ENCODE data around the gene SCCPDH. TPM values are rescaled to one million over a fixed set of nuclear protein-coding genes. Genes with fewer than 3 reads are reported as not detected.
"Not testable (repeated sequence)": the region's sequence is repeated elsewhere in the genome, so short reads cannot be mapped to it uniquely, and the experiment has no call there.

Gene SCCPDH
- total and polyA plus RNA-seq, 3 experiments from 2014 or later, result 20.2 to 41.0 (median 39.5) TPM

- no peaks in the 10 kb centered on the region for H3K27me3 ChIP-seq (ENCODE audit: insufficient read depth, low read length, poor library complexity, severe bottlenecking)
- H3K27ac ChIP-seq (ENCODE audit: low read depth, low read length), result no peak overlapping the region
- H3K36me3 ChIP-seq (ENCODE audit: insufficient read depth, low read length), result no peaks in the 10 kb centered on the region
- H3K9me3 ChIP-seq (ENCODE audit: low read length), result no peaks in the 10 kb centered on the region
- CTCF ChIA-PET, result no interaction called here
- H3K4me3 ChIP-seq (ENCODE audit: low read length), result no peak overlapping the region
- H3K4me3 Mint-ChIP-seq, result no peak overlapping the region
- H3K36me3 Mint-ChIP-seq, result peaks cover 0 to 4% (median 0%) of the 10 kb centered on the region in 3 donors
- H3K9me3 Mint-ChIP-seq, result peaks cover 0 to 2% (median 0%) of the 10 kb centered on the region in 5 donors
- no peaks in the 10 kb centered on the region for H3K4me1 Mint-ChIP-seq
- no peak for DNase-seq
- POLR2A ChIA-PET, result no interaction called here
- no peaks in the 10 kb centered on the region for H3K4me1 ChIP-seq (ENCODE audit: insufficient read depth, low read length)
- H3K27me3 Mint-ChIP-seq, result peaks cover 0 to 5% of the 10 kb centered on the region in 2 donors
- H3K27ac Mint-ChIP-seq, result no peak overlapping the region
Observed at GRCh38 chr1:246683521-246683920, 40.7 kb upstream of the SCCPDH start.

DNA sequence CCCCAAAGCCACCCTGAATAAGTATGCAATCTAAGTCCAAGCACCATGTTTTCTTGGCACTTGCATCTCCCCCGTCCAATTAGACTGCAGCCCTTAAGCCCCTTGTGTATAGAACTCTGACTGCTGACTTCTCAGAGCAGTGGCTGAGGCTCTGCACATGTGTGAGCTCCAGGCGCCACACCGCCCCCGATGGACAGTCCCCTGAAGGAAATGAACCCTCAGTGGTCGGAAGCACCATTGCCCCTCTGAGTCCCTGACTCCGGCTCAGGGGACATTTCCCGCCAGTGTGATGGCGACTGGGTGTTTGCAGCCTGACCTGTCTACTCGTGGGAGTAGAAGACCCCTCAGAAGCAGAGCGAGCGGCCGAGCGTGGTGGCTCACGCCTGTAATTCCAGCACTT, 37.2 kb upstream of the SCCPDH start:
- Mint-ChIP-seq H3K9me3 (peaks cover 0 to 2% (median 0%) of the 10 kb centered on the region in 5 donors), H3K4me3 (no peak overlapping the region), H3K27ac (no peak overlapping the region), H3K4me1 (peaks cover 0 to 4% (median 1%) of the 10 kb centered on the region in 3 donors), H3K36me3 (peaks cover 0 to 2% (median 0%) of the 10 kb centered on the region in 3 donors), H3K27me3 (peaks cover 4 to 5% of the 10 kb centered on the region in 2 donors)
- H3K4me3 ChIP-seq (ENCODE audit: low read length), result no peak overlapping the region
- H3K9me3 ChIP-seq (ENCODE audit: low read length), result no peaks in the 10 kb centered on the region
- H3K27me3 ChIP-seq (ENCODE audit: insufficient read depth, low read length, poor library complexity, severe bottlenecking), result no peaks in the 10 kb centered on the region
- H3K36me3 ChIP-seq (ENCODE audit: insufficient read depth, low read length), result no peaks in the 10 kb centered on the region
- ChIA-PET CTCF (no interaction called here), POLR2A (no interaction called here)
- DNase-seq, result no peak
- no peak overlapping the region for H3K27ac ChIP-seq (ENCODE audit: low read depth, low read length)
- no peaks in the 10 kb centered on the region for H3K4me1 ChIP-seq (ENCODE audit: insufficient read depth, low read length)

- Histone ChIP-seq H3K27ac (ENCODE audit: low read depth, low read length) (no peak overlapping the region), H3K4me1 (ENCODE audit: insufficient read depth, low read length) (no peaks in the 10 kb centered on the region), H3K4me3 (ENCODE audit: low read length) (no peak overlapping the region), H3K27me3 (ENCODE audit: insufficient read depth, low read length, poor library complexity, severe bottlenecking) (no peaks in the 10 kb centered on the region), H3K36me3 (ENCODE audit: insufficient read depth, low read length) (no peaks in the 10 kb centered on the region), H3K9me3 (ENCODE audit: low read length) (no peaks in the 10 kb centered on the region)
- Mint-ChIP-seq H3K36me3 (no peaks in the 10 kb centered on the region), H3K9me3 (peaks cover under 1 to 14% (median 6%) of the 10 kb centered on the region in 5 donors), H3K4me1 (peaks cover 0 to 4% (median 1%) of the 10 kb centered on the region in 3 donors), H3K27ac (no peak overlapping the region), H3K4me3 (no peak overlapping the region), H3K27me3 (peaks cover 4 to 5% of the 10 kb centered on the region in 2 donors)
- peak in 4 of 5 donors; percentile 9 to 53 (median 42) for DNase-seq
- ChIA-PET CTCF (interaction anchor here (0.7 to 1.4 kb wide), 3 partner anchors 18 to 66 kb away, joined by 3 to 6 read pairs (median 5); no protein-coding TSS in a partner anchor), POLR2A (interaction anchor here (0.6 kb wide), 1 partner anchor 122 kb away, joined by 3 read pairs; no protein-coding TSS in a partner anchor)
Observed at GRCh38 chr1:246689409-246690008, 34.7 kb upstream of the SCCPDH start.

- Mint-ChIP-seq H3K36me3 (no peaks in the 10 kb centered on the region), H3K4me3 (no peak overlapping the region), H3K9me3 (peaks cover 4 to 17% (median 8%) of the 10 kb centered on the region in 5 donors), H3K27ac (no peak overlapping the region), H3K4me1 (peaks cover 0 to 4% (median 1%) of the 10 kb centered on the region in 3 donors), H3K27me3 (peaks cover 4 to 5% of the 10 kb centered on the region in 2 donors)
- Histone ChIP-seq H3K9me3 (ENCODE audit: low read length) (no peaks in the 10 kb centered on the region), H3K4me3 (ENCODE audit: low read length) (no peak overlapping the region), H3K27me3 (ENCODE audit: insufficient read depth, low read length, poor library complexity, severe bottlenecking) (no peaks in the 10 kb centered on the region), H3K36me3 (ENCODE audit: insufficient read depth, low read length) (no peaks in the 10 kb centered on the region), H3K4me1 (ENCODE audit: insufficient read depth, low read length) (no peaks in the 10 kb centered on the region), H3K27ac (ENCODE audit: low read depth, low read length) (no peak overlapping the region)
- ChIA-PET CTCF (interaction anchor here (0.6 to 1.4 kb wide), 3 partner anchors 19 to 91 kb away, joined by 3 to 5 read pairs (median 3); no protein-coding TSS in a partner anchor), POLR2A (no interaction called here)
- no peak for DNase-seq
Observed at GRCh38 chr1:246690100-246690499, 34.1 kb upstream of the SCCPDH start.

- DNase-seq, result no peak
- H3K9me3 Mint-ChIP-seq, result peaks cover 4 to 17% (median 8%) of the 10 kb centered on the region in 5 donors
- H3K36me3 Mint-ChIP-seq, result peaks cover 0 to 1% (median 0%) of the 10 kb centered on the region in 3 donors
- Histone ChIP-seq H3K4me3 (ENCODE audit: low read length) (no peak overlapping the region), H3K4me1 (ENCODE audit: insufficient read depth, low read length) (no peaks in the 10 kb centered on the region), H3K36me3 (ENCODE audit: insufficient read depth, low read length) (no peaks in the 10 kb centered on the region), H3K9me3 (ENCODE audit: low read length) (no peaks in the 10 kb centered on the region), H3K27ac (ENCODE audit: low read depth, low read length) (no peak overlapping the region), H3K27me3 (ENCODE audit: insufficient read depth, low read length, poor library complexity, severe bottlenecking) (no peaks in the 10 kb centered on the region)
- H3K27ac Mint-ChIP-seq, result peak overlapping the region in 3 of 8 donors; percentile 6 to 51 (median 29)
- no peak overlapping the region for H3K4me3 Mint-ChIP-seq
- ChIA-PET CTCF (no interaction called here), POLR2A (no interaction called here)
- peaks cover 4 to 5% of the 10 kb centered on the region in 2 donors for H3K27me3 Mint-ChIP-seq
- H3K4me1 Mint-ChIP-seq, result peaks cover 1 to 4% (median 4%) of the 10 kb centered on the region in 3 donors
Observed at GRCh38 chr1:246691622-246692495, 32.4 kb upstream of the SCCPDH start.

DNA sequence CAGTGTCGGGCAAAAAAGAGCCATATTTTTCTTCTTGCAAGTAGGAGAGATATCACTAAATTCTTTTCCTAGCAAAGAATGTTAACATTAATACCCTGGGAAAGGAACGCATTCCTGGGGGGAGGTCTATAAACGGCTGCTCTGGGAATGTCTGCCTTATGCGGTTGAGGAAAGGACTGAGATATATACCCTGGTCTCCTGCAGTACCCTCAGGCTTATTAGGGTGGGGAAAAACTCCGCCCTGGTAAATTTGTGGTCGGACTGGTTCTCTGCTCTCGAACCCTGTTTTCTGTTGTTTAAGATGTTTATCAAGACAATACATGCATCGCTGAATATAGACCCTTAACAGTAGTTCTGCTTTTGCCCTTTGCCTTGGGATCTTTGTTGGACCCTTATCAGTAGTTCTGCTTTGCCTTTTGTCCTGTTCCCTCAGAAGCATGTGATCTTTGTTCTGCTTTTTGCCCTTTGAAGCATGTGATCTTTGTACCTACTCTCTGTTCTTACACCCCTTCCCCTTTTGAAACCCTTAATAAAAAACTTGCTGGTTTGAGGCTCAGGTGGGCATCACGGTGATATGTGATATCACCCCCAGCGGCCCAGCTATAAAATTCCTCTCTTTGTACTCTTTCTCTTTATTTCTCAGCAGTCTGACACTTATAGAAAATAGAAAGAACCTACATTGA, 29.9 kb upstream of the SCCPDH start:
- H3K4me3 ChIP-seq (ENCODE audit: low read length); H3K27me3 ChIP-seq (ENCODE audit: insufficient read depth, low read length, poor library complexity, severe bottlenecking); H3K4me3 Mint-ChIP-seq; DNase-seq; H3K9me3 ChIP-seq (ENCODE audit: low read length); H3K27ac ChIP-seq (ENCODE audit: low read depth, low read length); H3K36me3 Mint-ChIP-seq; POLR2A ChIA-PET; CTCF ChIA-PET; H3K27me3 Mint-ChIP-seq; H3K36me3 ChIP-seq (ENCODE audit: insufficient read depth, low read length); H3K4me1 ChIP-seq (ENCODE audit: insufficient read depth, low read length): not testable (repeated sequence)
- Mint-ChIP-seq H3K4me1 (peaks cover 6 to 10% (median 9%) of the 10 kb centered on the region in 3 donors), H3K27ac (peak overlapping the region in 3 of 8 donors; percentile 9 to 97 (median 37)), H3K9me3 (peaks cover 4 to 17% (median 6%) of the 10 kb centered on the region in 5 donors)

DNA sequence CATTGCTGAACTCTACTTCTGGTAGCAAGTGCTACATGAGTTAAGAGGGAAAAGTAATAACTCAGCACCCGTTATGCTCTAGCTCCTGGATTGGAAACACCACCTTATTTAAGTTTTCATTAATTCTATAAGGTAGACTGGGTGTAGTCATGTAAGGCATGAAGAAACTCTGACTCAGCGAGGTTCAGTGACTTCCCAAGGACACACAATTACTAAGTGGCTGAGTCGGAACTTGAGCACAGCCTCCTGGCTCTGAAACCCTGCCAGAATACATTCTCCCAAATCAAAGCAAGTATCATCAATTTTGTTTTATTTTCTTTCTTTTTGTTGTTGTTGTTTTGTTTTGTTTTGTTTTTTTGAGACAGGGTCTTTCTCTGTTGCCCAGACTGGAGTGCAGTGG, 29.1 kb upstream of the SCCPDH start:
- Mint-ChIP-seq H3K4me1 (peaks cover 5 to 11% (median 6%) of the 10 kb centered on the region in 3 donors), H3K27me3 (no peaks in the 10 kb centered on the region), H3K9me3 (peaks cover 4 to 17% (median 6%) of the 10 kb centered on the region in 5 donors), H3K4me3 (no peak overlapping the region), H3K36me3 (peaks cover 0 to 1% (median 0%) of the 10 kb centered on the region in 3 donors), H3K27ac (peak overlapping the region in 1 of 8 donors; percentile 9)
- peaks cover 5% of the 10 kb centered on the region for H3K4me1 ChIP-seq (ENCODE audit: insufficient read depth, low read length)
- no peaks in the 10 kb centered on the region for H3K9me3 ChIP-seq (ENCODE audit: low read length)
- no peak for DNase-seq
- H3K27ac ChIP-seq (ENCODE audit: low read depth, low read length), result no peak overlapping the region
- POLR2A ChIA-PET, result no interaction called here
- CTCF ChIA-PET, result no interaction called here
- H3K4me3 ChIP-seq (ENCODE audit: low read length), result no peak overlapping the region
- H3K27me3 ChIP-seq (ENCODE audit: insufficient read depth, low read length, poor library complexity, severe bottlenecking), result no peaks in the 10 kb centered on the region
- no peaks in the 10 kb centered on the region for H3K36me3 ChIP-seq (ENCODE audit: insufficient read depth, low read length)

Measured in CD8-positive, alpha-beta memory T cell (primary cell).